GM23338 (cell line): ENCODE results near the gene PPP6R1. TPM values are rescaled to one million over a fixed set of nuclear protein-coding genes. Genes with fewer than 3 reads are reported as not detected.

Experiments
- ATAC-seq: fragments of 200-7000 bp; cut with Tn5 transposase; 3 replicates; pipeline ENCODE4 v1.9.1; 2020
- DNase-seq: peaks from one replicate; pipeline ENCODE4 v3.0.0-alpha.2; 2015; ENCODE audit warnings: low spot score
- H2AFZ ChIP-seq: fragments of 200-600 bp; sonication (generic); 2 replicates; pipeline ENCODE4 v1.8.0; 2016; ENCODE audit warnings: antibody characterized with exemption, mild to moderate bottlenecking, moderate library complexity
- H3F3A ChIP-seq: fragments of 200-600 bp; sonication (generic); replicated peaks from 2 replicates; pipeline ENCODE4 v1.8.0; 2017; ENCODE audit warnings: antibody characterized with exemption, mixed run types, low read depth
- H3K27ac ChIP-seq: fragments of 200-600 bp; sonication (generic); 2 replicates; pipeline ENCODE4 v1.6.1; 2016; ENCODE audit warnings: low read depth
- H3K27me3 ChIP-seq: fragments of 200-600 bp; sonication (generic); 2 replicates; pipeline ENCODE4 v1.8.0; 2016; ENCODE audit warnings: mild to moderate bottlenecking, mixed run types, moderate library complexity; ENCODE audit not compliant: insufficient read depth
- H3K36me3 ChIP-seq: fragments of 200-600 bp; sonication (generic); 2 replicates; pipeline ENCODE4 v1.8.0; 2016; ENCODE audit warnings: mild to moderate bottlenecking; ENCODE audit not compliant: insufficient read depth
- H3K4me1 ChIP-seq: fragments of 200-600 bp; sonication (generic); 2 replicates; pipeline ENCODE4 v1.8.0; 2016; ENCODE audit warnings: mild to moderate bottlenecking, moderate library complexity; ENCODE audit not compliant: insufficient read depth
- H3K4me2 ChIP-seq: fragments of 200-600 bp; sonication (generic); 2 replicates; pipeline ENCODE4 v1.7.1; 2017; ENCODE audit warnings: mixed run types
- H3K4me3 ChIP-seq: fragments of 200-600 bp; sonication (generic); 2 replicates; pipeline ENCODE4 v1.6.1; 2016; ENCODE audit warnings: mixed run types
- H3K79me2 ChIP-seq: fragments of 200-600 bp; sonication (generic); replicated peaks from 2 replicates; pipeline ENCODE4 v1.8.0; 2017; ENCODE audit warnings: mild to moderate bottlenecking; ENCODE audit not compliant: insufficient read depth
- H3K9me2 ChIP-seq: fragments of 200-600 bp; sonication (generic); 2 replicates; pipeline ENCODE4 v1.8.0; 2017; ENCODE audit not compliant: insufficient read depth
- H4K20me1 ChIP-seq: fragments of 200-600 bp; sonication (generic); replicated peaks from 2 replicates; pipeline ENCODE4 v1.8.0; 2017; ENCODE audit warnings: mild to moderate bottlenecking; ENCODE audit not compliant: insufficient read depth
- H3K27ac Mint-ChIP-seq: 2 replicates; pipeline ENCODE4 v1.8.0; 2020; ENCODE audit warnings: inconsistent platforms, mild to moderate bottlenecking, moderate library complexity, mixed read lengths
- H3K27me3 Mint-ChIP-seq: 3 replicates; pipeline ENCODE4 v1.8.0; 2022; ENCODE audit warnings: low read depth, mild to moderate bottlenecking, moderate library complexity, mixed read lengths, inconsistent platforms; ENCODE audit not compliant: insufficient read depth, poor library complexity
- H3K36me3 Mint-ChIP-seq: 3 replicates; pipeline ENCODE4 v1.8.0; 2021; ENCODE audit warnings: low read depth, mild to moderate bottlenecking, inconsistent platforms, moderate library complexity, mixed read lengths
- H3K4me1 Mint-ChIP-seq: 3 replicates; pipeline ENCODE4 v1.8.0; 2020; ENCODE audit warnings: mild to moderate bottlenecking, inconsistent platforms, mixed read lengths
- H3K4me3 Mint-ChIP-seq: 3 replicates; pipeline ENCODE4 v1.8.0; 2021; ENCODE audit warnings: moderate library complexity, mild to moderate bottlenecking, inconsistent platforms, mixed read lengths
- H3K9me3 Mint-ChIP-seq: 3 replicates; pipeline ENCODE4 v1.8.0; 2020; ENCODE audit warnings: moderate library complexity, mild to moderate bottlenecking, inconsistent platforms, mixed read lengths
- CREB1 ChIP-seq: fragments of 250-450 bp; sonication (Bioruptor Pico); IDR thresholded peaks from 2 replicates; pipeline ENCODE4 v1.5.0; 2020; ENCODE audit warnings: low read depth, mild to moderate bottlenecking, moderate library complexity
- CTCF ChIP-seq, 2 experiments: fragments of 200-600 bp in 1 of 2; sonication (generic) in 1 of 2; conservative IDR thresholded peaks; 2 replicates each; pipeline versions ENCODE4 v1.5.1 to v1.6.1; 2016 to 2017; ENCODE audit warnings: antibody characterized with exemption in 2 of 2, low read depth in 2 of 2, mild to moderate bottlenecking in 2 of 2, moderate library complexity in 1 of 2
- EZH2 ChIP-seq: fragments of 200-600 bp; sonication (generic); IDR thresholded peaks from one replicate; pipeline ENCODE4 v1.8.0; 2017; ENCODE audit warnings: antibody characterized with exemption, mild to moderate bottlenecking, low read depth; ENCODE audit not compliant: unreplicated experiment
- JUNB ChIP-seq: IDR thresholded peaks from one replicate; pipeline ENCODE4 v1.6.1; 2016; ENCODE audit warnings: antibody characterized with exemption; ENCODE audit not compliant: unreplicated experiment
- NANOG ChIP-seq: IDR thresholded peaks from 2 replicates; pipeline ENCODE4 v1.6.1; 2016; ENCODE audit warnings: antibody characterized with exemption, borderline replicate concordance
- POLR2AphosphoS5 ChIP-seq: IDR thresholded peaks from 2 replicates; pipeline ENCODE4 v1.6.1; 2016; ENCODE audit warnings: antibody characterized with exemption, low read depth
- REST ChIP-seq: IDR thresholded peaks from one replicate; pipeline ENCODE4 v1.6.1; 2018; ENCODE audit warnings: antibody characterized with exemption; ENCODE audit not compliant: unreplicated experiment
- STAT1 ChIP-seq: IDR thresholded peaks from one replicate; pipeline ENCODE4 v1.6.1; 2016; ENCODE audit warnings: antibody characterized with exemption; ENCODE audit not compliant: unreplicated experiment
- ZNF114 ChIP-seq: fragments of 250-450 bp; sonication (Bioruptor Pico); IDR thresholded peaks from 2 replicates; pipeline ENCODE4 v1.5.0; 2020; ENCODE audit warnings: mild to moderate bottlenecking, moderate library complexity
- ZNF462 ChIP-seq: fragments of 250-450 bp; sonication (Bioruptor Pico); IDR thresholded peaks from 2 replicates; pipeline ENCODE4 v1.5.0; 2020; ENCODE audit warnings: mild to moderate bottlenecking, moderate library complexity
- polyA plus RNA-seq: library from polyadenylated mRNA; unstranded; fragments of >200 nt; fragmentation: Nextera tagmentation; extraction: Ambion mirVana; gene quantifications from 2 replicates; pipeline ENCODE4 v1.2.1, GENCODE V29; 2016
- total RNA-seq: library from RNA; depleted of rRNA; stranded (reverse); fragments of >200 nt; shearing (Covaris generic); gene quantifications from 2 replicates; pipeline ENCODE4 v1.2.3, GENCODE V29; 2014

PPP6R1 gene
- total and polyA plus RNA-seq, 2 experiments from 2014 or later: 22.2 to 70.8 TPM

GRCh38 chr19:55212447-55212846 lies 46.4 kb downstream of the PPP6R1 start:
- no peak overlapping the region for H3K27ac ChIP-seq
- H4K20me1 ChIP-seq: peaks cover 2% of the 10 kb centered on the region; the same call in 1 of the 2 replicates
- H3F3A ChIP-seq: 0 out of 2 replicates have a peak, but pooled peaks cover 6% of the 10 kb centered on the region
- Mint-ChIP-seq H3K4me3 (no peak overlapping the region), H3K9me3 (peaks cover 56% of the 10 kb centered on the region), H3K27me3 (peaks cover 19% of the 10 kb centered on the region), H3K4me1 (peaks cover 5% of the 10 kb centered on the region; the same call in 1 of the 3 replicates), H3K36me3 (peaks cover 13% of the 10 kb centered on the region), H3K27ac (no peak overlapping the region)
- no peak overlapping the region for H3K4me3 ChIP-seq
- H3K9me2 ChIP-seq: no peaks in the 10 kb centered on the region
- H3K4me1 ChIP-seq: peaks cover 4% of the 10 kb centered on the region; the same call in 1 of the 2 replicates
- DNase-seq (peak; percentile 44), ATAC-seq (no peak)
- H3K4me2 ChIP-seq: no peak overlapping the region
- H3K27me3 ChIP-seq: no peaks in the 10 kb centered on the region
- H3K36me3 ChIP-seq: no peaks in the 10 kb centered on the region
- TF ChIP-seq POLR2AphosphoS5 (no peak), CTCF (conservative IDR thresholded peaks at IDR 0.05; ENCODE audit: low read depth in 2 of 2) (peak; percentile 51 to 58)
- H3K79me2 ChIP-seq: no peaks in the 10 kb centered on the region
- no peak overlapping the region for H2AFZ ChIP-seq

GRCh38 chr19:55209693-55210472 lies 48.9 kb downstream of the PPP6R1 start:
- Histone ChIP-seq H3K27ac (no peak overlapping the region), H3K79me2 (no peaks in the 10 kb centered on the region), H3K36me3 (no peaks in the 10 kb centered on the region), H3K9me2 (no peaks in the 10 kb centered on the region), H3K27me3 (no peaks in the 10 kb centered on the region), H4K20me1 (no peaks in the 10 kb centered on the region), H3F3A (no peaks in the 10 kb centered on the region), H3K4me3 (no peak overlapping the region), H3K4me1 (no peaks in the 10 kb centered on the region), H2AFZ (no peak overlapping the region), H3K4me2 (no peak overlapping the region)
- H3K27ac Mint-ChIP-seq: no peak overlapping the region
- ATAC-seq (no peak), DNase-seq (no peak)
- H3K9me3 Mint-ChIP-seq: peaks cover 35% of the 10 kb centered on the region
- H3K36me3 Mint-ChIP-seq: peaks cover 6% of the 10 kb centered on the region
- H3K4me3 Mint-ChIP-seq: no peak overlapping the region
- peaks cover 15% of the 10 kb centered on the region for H3K27me3 Mint-ChIP-seq
- peaks cover 10% of the 10 kb centered on the region for H3K4me1 Mint-ChIP-seq
- TF ChIP-seq JUNB: no peak
- no peak for TF ChIP-seq EZH2
- no peak for TF ChIP-seq NANOG
- no peak for TF ChIP-seq CREB1 (CRISPR knock-in tag)
- TF ChIP-seq REST: no peak
- no peak for TF ChIP-seq STAT1
- TF ChIP-seq ZNF114 (CRISPR knock-in tag): no peak
- TF ChIP-seq ZNF462 (CRISPR knock-in tag): no peak
